GM18870 (cell line): ENCODE measurements around the gene CHP1.
A peak's percentile ranks its signal among the peaks of the same experiment; 100 is the strongest.
"Not testable (repeated sequence)": the region's sequence is repeated elsewhere in the genome, so short reads cannot be mapped to it uniquely, and the experiment has no call there.

Experiments used
- ATAC-seq: cut with Tn5 transposase; IDR thresholded peaks from one replicate; pipeline ENCODE4 v1.9.1; 2021; ENCODE audit warnings: moderate library complexity; ENCODE audit not compliant: unreplicated experiment

The CHP1 gene

GRCh38 chr15:41256103-41256502, 25.0 kb downstream of the CHP1 start:
- no peak for ATAC-seq

- ATAC-seq: no peak
Observed at GRCh38 chr15:41256577-41257038, 25.5 kb downstream of the CHP1 start.

- no peak for ATAC-seq
Observed at GRCh38 chr15:41258750-41259471, 27.8 kb downstream of the CHP1 start.

DNA sequence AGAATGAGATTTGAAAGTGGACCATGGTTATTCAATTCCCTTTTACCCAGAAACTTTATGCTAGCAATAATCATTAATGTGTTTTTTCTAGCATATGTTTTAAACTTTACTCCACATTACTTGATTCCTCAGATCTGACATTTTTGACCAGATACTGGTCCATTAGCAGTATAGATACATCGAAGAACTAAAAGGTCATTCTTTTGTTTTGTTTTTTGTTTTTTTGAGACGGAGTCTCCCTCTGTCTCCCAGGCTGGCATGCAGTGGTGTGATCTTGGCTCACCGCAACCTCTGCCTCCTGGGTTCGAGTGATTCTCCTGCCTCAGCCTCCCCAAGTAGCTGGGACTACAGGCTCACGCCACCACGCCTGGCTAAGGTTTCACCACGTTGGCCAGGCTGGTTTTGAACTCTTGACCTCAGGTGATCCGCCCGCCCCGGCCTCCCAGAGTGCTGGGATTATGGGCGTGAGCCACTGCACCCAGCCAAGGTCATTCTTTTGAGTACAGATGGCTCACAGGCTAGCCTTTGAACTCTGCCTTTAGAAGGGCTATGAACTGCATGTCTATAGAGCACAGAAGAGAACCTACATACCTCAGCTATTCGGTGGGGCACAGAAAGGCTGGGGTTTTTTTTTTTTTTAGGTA, 28.6 kb downstream of the CHP1 start:
- no peak for ATAC-seq

DNA sequence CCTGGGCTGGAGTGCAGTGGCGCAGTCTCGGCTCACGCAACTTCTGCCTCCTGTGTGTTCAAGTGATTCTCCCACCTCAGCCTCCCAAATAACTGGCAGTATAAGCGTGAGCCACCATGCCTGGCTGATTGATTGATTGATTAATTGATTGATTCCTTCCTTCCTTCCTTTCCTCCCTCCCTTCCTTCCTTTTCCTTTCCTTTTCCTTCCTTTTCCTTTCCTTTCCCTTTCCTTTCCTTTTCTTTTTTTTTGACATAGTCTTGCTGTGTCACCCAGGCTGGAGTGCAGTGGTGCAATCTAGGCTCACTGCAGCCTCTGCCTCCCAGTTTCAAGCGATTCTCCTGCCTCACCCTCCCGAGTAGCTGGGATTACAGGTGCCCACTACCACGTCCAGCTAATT, 29.9 kb downstream of the CHP1 start:
- not testable (repeated sequence) for ATAC-seq

DNA sequence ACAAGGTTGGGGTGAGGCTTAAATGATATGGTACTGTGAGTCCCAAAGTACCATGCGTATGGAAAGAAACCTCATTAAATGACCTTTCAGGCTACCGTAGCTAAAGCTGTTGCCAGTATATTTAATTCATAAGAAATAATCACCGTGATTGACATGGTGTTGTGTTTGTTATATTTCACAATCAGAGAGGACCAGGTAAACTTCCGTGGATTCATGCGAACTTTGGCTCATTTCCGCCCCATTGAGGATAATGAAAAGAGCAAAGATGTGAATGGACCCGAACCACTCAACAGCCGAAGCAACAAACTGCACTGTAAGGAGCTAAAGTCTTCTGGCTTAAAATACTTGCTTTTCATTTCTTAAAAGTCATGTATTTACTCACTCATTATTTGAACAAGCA, 31.5 kb downstream of the CHP1 start:
- ATAC-seq: no peak

DNA sequence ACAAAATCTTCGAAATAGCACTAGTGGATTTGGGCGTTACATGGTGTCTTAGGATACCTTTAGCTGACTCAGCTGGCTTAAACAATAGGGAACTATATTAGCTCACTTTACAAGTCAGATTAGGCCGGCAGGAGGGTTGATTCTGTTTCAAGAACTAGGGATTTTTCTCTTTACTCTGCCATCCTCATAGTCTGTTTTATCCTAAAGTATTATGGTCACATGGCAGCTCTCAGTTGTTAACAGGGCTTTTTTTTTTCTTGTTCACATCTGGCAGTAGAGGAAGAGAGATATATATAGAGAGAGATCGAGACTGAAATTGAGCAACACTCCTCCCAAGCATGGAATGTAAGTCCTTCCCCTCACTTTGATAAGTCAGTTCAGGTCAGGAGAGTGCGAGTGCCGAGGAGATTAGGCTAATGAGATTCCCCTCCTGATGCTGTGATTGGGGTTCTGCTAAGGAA, 32.9 kb downstream of the CHP1 start:
- no peak for ATAC-seq

GRCh38 chr15:41269887-41270286, 38.8 kb downstream of the CHP1 start:
- no peak for ATAC-seq

DNA sequence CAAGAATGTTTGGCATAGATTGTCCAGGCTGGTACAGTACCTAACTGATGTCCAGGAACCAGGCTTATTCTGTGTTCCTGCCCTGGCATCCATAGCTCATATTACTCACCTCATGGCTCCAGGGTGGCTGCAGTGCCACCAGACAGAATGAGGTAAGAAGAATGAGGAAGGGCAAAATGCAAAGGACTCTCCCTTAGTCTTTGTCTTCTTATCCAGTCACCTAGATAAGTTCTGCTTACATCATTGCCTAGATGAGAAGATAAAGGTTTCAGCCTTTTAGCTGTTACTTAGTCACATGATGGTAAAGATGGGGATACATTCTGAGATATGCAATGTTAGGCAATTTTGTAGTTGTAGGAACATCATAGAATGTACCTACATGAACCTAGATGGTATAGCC, 45.8 kb downstream of the CHP1 start:
- ATAC-seq: no peak

- no peak for ATAC-seq
Observed at GRCh38 chr15:41278319-41278718, 47.3 kb downstream of the CHP1 start.

DNA sequence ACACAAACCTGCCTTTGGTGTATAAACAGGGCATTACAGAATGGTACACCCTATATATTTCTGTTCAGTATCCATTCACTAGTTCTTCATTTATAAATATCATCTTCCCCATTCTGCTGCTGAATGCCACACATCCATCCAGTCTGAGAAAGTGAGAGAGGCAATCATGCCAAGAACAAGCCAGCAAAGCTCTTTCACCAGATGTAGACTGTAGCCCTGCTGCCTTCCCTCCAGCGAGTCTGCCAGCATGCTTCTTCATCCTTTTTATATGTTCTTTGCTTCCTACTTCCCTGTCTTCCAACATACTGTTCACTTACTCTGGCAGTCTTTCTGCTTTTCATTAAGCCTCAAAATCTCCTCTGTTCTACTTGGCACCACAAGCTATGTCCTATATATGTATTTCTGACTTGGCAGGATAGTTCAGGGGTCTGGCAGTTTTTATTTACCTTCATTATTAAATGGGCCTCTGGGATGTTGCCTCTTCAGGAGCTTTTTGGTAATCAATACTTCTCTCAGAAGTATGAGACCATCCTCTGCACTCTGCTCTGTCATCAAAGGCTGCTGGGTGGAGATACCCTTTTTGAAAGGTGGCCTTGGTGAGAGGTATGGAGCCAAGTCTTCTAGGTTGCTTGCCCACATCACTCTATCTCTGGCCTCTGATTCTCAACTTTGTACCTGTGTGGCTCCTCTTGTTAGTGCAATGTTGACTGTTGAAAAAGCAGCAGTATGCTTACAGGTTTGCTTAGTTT, 48.6 kb downstream of the CHP1 start:
- ATAC-seq: no peak

DNA sequence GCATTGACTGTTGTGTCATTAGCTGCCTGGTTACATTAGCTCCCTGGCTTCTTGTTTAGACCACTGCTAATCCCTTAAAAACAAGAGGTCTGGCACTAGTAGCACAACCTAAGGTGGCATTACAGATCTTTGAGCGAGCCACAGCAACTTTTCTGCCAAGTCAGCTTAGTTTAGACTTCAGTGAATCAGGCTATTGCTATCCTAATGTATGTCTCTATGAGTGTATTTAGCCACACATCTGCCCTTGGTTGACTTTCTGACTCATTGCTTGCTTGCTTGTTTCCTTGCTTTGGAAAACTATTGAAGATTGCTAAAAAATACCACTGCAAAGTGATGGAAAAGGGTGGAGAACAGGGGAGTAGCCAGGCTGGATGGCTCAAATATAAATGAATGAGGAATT, 50.2 kb downstream of the CHP1 start:
- no peak for ATAC-seq

DNA sequence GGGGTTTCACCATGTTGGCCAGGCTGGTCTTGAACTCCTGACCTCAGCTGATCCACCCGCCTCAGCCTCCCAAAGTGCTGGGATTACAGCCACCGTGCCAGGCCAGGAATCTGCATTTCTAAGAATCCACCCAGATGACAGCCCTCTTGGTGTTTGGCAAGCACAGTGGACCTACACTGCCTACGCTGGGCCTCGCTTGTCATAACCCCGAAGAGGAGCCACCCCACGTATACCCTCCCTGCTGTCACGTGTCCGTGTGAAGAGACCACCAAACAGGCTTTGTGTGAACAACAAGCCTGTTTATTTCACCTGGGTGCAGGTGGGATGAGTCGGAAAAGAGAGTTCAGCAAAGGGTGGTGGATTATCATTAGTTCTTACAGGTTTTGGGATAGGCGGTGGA, 51.4 kb downstream of the CHP1 start:
- not testable (repeated sequence) for ATAC-seq

GRCh38 chr15:41282980-41283652, 52.0 kb downstream of the CHP1 start:
- not testable (repeated sequence) for ATAC-seq

GRCh38 chr15:41283653-41284426, 52.8 kb downstream of the CHP1 start:
- peak; percentile 92 for ATAC-seq

- no peak for ATAC-seq
Observed at GRCh38 chr15:41284427-41285177, 53.5 kb downstream of the CHP1 start.

DNA sequence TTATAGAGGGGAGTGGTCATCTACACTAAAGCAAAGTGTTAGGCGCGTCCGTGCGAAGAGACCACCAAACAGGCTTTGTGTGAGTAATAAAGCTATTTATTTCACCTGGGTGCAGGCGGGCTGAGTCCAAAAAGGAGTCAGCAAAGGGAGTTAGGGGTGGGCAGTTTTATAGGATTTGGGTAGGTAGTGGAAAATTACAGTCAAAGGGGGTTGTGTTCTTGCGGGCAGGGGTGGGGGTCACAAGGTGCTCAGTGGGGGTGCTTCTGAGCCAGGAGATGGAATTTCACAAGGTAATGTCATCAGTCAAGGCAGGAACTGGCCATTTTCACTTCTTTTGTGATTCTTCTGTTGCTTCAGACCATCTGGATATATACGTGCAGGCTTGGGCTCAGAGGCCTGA, 54.2 kb downstream of the CHP1 start:
- no peak for ATAC-seq

GRCh38 chr15:41286665-41287333, 55.7 kb downstream of the CHP1 start:
- ATAC-seq: no peak

DNA sequence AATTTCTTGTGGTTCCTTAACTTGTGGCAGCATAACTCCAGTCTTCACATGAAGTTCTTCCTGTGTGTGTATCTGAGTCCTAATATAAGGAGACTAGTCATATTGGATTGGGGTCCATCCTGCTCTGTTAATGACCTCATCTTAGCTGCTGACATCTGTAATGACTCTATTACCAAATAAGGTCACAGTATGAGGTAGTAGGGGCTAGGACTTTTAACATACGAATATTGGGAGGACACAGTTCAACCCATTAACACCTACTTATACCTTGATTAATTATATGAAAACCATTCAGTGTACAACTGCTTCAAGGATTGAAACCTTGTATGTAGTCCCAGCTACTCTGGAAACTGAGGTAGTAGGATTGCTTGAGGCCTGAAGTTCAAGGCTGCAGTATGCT, 57.4 kb downstream of the CHP1 start:
- ATAC-seq: no peak
